Measurements from ENCODE around the gene TECTB. TPM values are rescaled to one million over a fixed set of nuclear protein-coding genes. Genes with fewer than 3 reads are reported as not detected.

TECTB gene
- total RNA-seq, 1 donor from 2014 or later, result not detected

DNA sequence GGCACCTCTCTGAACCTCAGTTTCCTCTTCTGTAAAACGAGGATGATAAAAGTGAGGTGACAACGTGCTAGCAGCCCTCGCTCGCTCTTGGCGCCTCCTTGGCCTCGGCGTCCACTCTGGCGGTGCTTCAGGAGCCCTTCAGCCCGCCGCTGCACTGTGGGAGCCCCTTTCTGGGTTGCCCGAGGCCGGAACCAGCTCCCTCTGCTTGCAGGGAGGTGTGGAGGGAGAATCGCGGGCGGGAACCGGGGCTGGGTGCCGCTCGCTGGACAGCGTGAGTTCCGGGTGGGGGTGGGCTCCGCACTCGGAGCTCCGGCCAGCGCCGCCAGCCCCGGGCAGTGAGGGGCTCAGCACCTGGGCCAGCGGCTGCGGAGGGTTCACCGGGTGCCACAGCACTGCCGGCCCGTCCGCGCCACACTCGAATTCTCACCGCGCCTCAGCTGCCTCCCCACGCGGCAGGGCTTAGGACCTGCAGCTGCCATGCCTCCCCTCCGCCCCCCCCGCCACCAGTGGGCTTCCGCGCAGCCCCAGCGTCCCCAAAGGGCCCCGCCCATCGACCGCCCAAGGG, 66.4 kb downstream of the TECTB start:
- H3K4me1 Mint-ChIP-seq, result no peaks in the 10 kb centered on the region
- no peaks in the 10 kb centered on the region for H3K27me3 Mint-ChIP-seq (ENCODE audit: low read depth)

DNA sequence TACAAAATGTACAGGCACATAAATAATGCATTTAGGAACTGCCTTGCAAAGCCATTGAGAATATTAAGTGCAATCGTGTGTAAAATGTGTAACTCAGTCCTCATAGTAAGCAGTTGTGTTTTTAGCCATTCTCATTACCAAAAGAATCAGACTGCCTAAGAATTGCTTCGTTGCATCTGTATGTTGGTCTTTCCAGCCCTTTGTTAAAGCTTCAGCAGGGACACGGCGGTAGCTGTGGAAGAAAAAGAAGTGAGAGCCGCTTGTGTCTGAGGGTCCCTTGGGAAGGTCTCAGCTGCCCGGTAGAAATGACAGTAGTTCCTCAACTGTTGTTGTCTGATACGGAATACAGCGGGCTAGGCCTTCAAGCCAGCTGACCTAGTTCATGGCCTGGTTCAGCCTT, 67.9 kb downstream of the TECTB start:
- no peak for DNase-seq (ENCODE audit: low read depth, low spot score)
- no peaks in the 10 kb centered on the region for H3K4me1 Mint-ChIP-seq
- H3K27me3 Mint-ChIP-seq (ENCODE audit: low read depth), result no peaks in the 10 kb centered on the region
- TF ChIP-seq, protein P1, sequence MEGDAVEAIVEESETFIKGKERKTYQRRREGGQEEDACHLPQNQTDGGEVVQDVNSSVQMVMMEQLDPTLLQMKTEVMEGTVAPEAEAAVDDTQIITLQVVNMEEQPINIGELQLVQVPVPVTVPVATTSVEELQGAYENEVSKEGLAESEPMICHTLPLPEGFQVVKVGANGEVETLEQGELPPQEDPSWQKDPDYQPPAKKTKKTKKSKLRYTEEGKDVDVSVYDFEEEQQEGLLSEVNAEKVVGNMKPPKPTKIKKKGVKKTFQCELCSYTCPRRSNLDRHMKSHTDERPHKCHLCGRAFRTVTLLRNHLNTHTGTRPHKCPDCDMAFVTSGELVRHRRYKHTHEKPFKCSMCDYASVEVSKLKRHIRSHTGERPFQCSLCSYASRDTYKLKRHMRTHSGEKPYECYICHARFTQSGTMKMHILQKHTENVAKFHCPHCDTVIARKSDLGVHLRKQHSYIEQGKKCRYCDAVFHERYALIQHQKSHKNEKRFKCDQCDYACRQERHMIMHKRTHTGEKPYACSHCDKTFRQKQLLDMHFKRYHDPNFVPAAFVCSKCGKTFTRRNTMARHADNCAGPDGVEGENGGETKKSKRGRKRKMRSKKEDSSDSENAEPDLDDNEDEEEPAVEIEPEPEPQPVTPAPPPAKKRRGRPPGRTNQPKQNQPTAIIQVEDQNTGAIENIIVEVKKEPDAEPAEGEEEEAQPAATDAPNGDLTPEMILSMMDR (conservative IDR thresholded peaks at IDR 0.05), result no peak
- no peaks in the 10 kb centered on the region for H3K36me3 Mint-ChIP-seq (ENCODE audit: low read depth)
- H3K9me3 Mint-ChIP-seq, result no peaks in the 10 kb centered on the region
- H3K27ac Mint-ChIP-seq (ENCODE audit: unreplicated experiment), result peak overlapping the region; percentile 27
- H3K4me3 Mint-ChIP-seq, result no peak overlapping the region

More for the DNA sequence above, 66.4 kb downstream of the TECTB start:
- TF ChIP-seq, protein P1 (conservative IDR thresholded peaks at IDR 0.05), result no peak
- Mint-ChIP-seq H3K4me3 (no peak overlapping the region), H3K36me3 (ENCODE audit: low read depth) (no peaks in the 10 kb centered on the region), H3K27ac (ENCODE audit: unreplicated experiment) (no peak overlapping the region), H3K9me3 (no peaks in the 10 kb centered on the region)
- DNase-seq (ENCODE audit: low read depth, low spot score), result no peak

DNA sequence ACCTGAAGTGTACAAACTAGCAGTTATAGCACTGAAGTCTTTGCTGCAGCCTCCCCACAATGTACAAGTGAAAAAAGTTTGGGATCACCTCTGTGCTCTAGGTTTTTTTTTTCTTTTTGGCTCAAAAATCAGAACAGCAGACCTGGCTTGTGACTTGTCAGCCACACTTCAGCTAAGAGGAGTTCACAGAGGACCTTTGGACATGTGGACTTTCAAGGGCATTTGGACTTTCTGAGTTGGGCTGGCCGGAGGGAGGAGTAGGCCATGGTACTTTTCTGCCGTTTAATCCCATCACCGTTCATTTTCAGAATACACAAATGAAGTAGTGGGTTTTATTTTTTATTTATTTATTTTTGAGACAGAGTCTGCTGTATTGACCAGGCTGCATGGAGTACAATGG, 68.8 kb downstream of the TECTB start:
- Mint-ChIP-seq H3K27ac (ENCODE audit: unreplicated experiment) (no peak overlapping the region), H3K9me3 (no peaks in the 10 kb centered on the region), H3K4me1 (no peaks in the 10 kb centered on the region), H3K4me3 (no peak overlapping the region), H3K27me3 (ENCODE audit: low read depth) (no peaks in the 10 kb centered on the region), H3K36me3 (ENCODE audit: low read depth) (no peaks in the 10 kb centered on the region)
- TF ChIP-seq, protein P1 (conservative IDR thresholded peaks at IDR 0.05), result no peak
- DNase-seq (ENCODE audit: low read depth, low spot score), result no peak

DNA sequence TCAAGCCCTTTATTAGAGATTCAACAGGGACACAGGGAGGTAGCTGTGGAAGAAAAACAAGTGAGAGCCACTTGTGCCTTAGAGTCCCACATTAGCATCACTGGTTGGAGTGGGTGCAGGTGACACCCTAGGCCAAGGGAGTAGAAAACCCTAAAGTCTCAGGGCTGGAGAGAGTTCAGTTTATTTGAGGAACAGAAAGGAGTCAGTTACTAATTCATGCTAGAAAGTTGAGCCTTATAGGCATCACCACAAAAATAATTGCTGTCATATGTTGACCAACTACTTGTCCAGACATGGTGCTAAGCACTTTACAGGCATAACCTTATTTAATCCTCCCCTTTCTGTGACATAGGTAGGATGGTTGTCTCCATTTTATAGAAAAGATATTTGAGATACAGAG, 69.8 kb downstream of the TECTB start:
- Mint-ChIP-seq H3K9me3 (no peaks in the 10 kb centered on the region), H3K36me3 (ENCODE audit: low read depth) (no peaks in the 10 kb centered on the region), H3K4me1 (no peaks in the 10 kb centered on the region)

More for the DNA sequence above, 69.8 kb downstream of the TECTB start:
- H3K27me3 Mint-ChIP-seq (ENCODE audit: low read depth), result no peaks in the 10 kb centered on the region
- H3K4me3 Mint-ChIP-seq, result no peak overlapping the region
- DNase-seq (ENCODE audit: low read depth, low spot score), result no peak
- no peak overlapping the region for H3K27ac Mint-ChIP-seq (ENCODE audit: unreplicated experiment)
- TF ChIP-seq, protein P1 (conservative IDR thresholded peaks at IDR 0.05), result no peak

Small RNA genes lying within 50 kb of the gene (microRNA-seq; reads per million reads assigned to microRNA genes)
- gene MIR6715A (not detected), gene MIR6715B (not detected)

Other genes with a start within 250 kb of the TECTB start
- 16.5 and 21.2 TPM in 2 replicates for gene GPAM, start 99.6 kb upstream of the TECTB start, total RNA-seq
- gene ACSL5, start 90.7 kb downstream of the TECTB start, total RNA-seq, result not detected in 2 replicates
- gene ZDHHC6, start 163.5 kb downstream of the TECTB start, total RNA-seq, result 45.0 and 45.5 TPM in 2 replicates
- gene VTI1A, start 163.8 kb downstream of the TECTB start, total RNA-seq, result 30.4 and 34.2 TPM in 2 replicates

Data from neural crest cell (in vitro differentiated cells).